PC-9 (cell line): ENCODE data around the gene NLGN1.

Source experiments
- CTCF ChIP-seq: fragments of 200-600 bp; sonication (generic); conservative IDR thresholded peaks from 2 replicates; pipeline ENCODE4 v1.6.1; 2017; ENCODE audit warnings: mixed run types, antibody characterized with exemption, mild to moderate bottlenecking, moderate library complexity
- EZH2 ChIP-seq: fragments of 200-600 bp; sonication (generic); IDR thresholded peaks from 2 replicates; pipeline ENCODE4 v1.8.0; 2017; ENCODE audit warnings: antibody characterized with exemption, low read depth

- no peak for TF ChIP-seq CTCF
- no peak for TF ChIP-seq EZH2
Measured at GRCh38 chr3:173846584-173846983, 449.0 kb downstream of the NLGN1 start.
